Progenitor cell of endocrine pancreas (in vitro differentiated cells): ENCODE measurements around the gene INS. TPM values are rescaled to one million over a fixed set of nuclear protein-coding genes. Genes with fewer than 3 reads are reported as not detected.

Experiments used
- DNase-seq: peaks from one replicate; pipeline ENCODE4 v3.0.0; 2021; ENCODE audit warnings: low spot score; ENCODE audit not compliant: unreplicated experiment
- H3K27ac Mint-ChIP-seq: 2 replicates; pipeline ENCODE4 v1.8.0; 2021; ENCODE audit warnings: mild to moderate bottlenecking, moderate library complexity, mixed read lengths
- H3K27me3 Mint-ChIP-seq: 2 replicates; pipeline ENCODE4 v1.8.0; 2021; ENCODE audit warnings: mixed read lengths
- H3K36me3 Mint-ChIP-seq: 2 replicates; pipeline ENCODE4 v1.8.0; 2022; ENCODE audit warnings: mixed read lengths; ENCODE audit not compliant: insufficient read depth
- H3K4me1 Mint-ChIP-seq: 2 replicates; pipeline ENCODE4 v1.8.0; 2021; ENCODE audit warnings: low read depth, mixed read lengths
- H3K4me3 Mint-ChIP-seq: 2 replicates; pipeline ENCODE4 v1.8.0; 2021; ENCODE audit warnings: low read depth, mild to moderate bottlenecking, moderate library complexity, mixed read lengths
- H3K9me3 Mint-ChIP-seq: 2 replicates; pipeline ENCODE4 v1.8.0; 2021; ENCODE audit warnings: low read depth, mixed read lengths
- long read RNA-seq: library from polyadenylated mRNA; unstranded; transcript quantifications from one replicate; pipeline ENCODE4 v2.0.0, GENCODE V29; 2020
- total RNA-seq: library from RNA; stranded (reverse); gene quantifications from 2 replicates; pipeline ENCODE4 v1.2.1, GENCODE V29; 2021
- TF ChIP-seq, protein P1 (sequence below): fragments of 200-600 bp; sonication (generic); IDR thresholded peaks from one replicate; pipeline ENCODE4 v1.5.0; 2021; ENCODE audit warnings: antibody characterized with exemption, mild to moderate bottlenecking; ENCODE audit not compliant: unreplicated experiment

The INS gene
- 68.7 and 75.2 TPM in 2 replicates for total RNA-seq
- long read RNA-seq, transcript INS-202 (3 exons, 597 nt) = major isoform, 6 of 8 reads
- long read RNA-seq, partial matches to known transcripts = 0 of 8 reads
- long read RNA-seq, other reads (novel, unspliced or antisense) = 2 of 8 reads

GRCh38 chr11:2160736-2161259 is at the start of gene INS:
Gene INS, minus strand, starts transcription at chr11:2161209. Its CDS starts 238 bp downstream, at chr11:2160971.
- no peak for DNase-seq
- no peak within 1 kb of the TSS for H3K4me3 Mint-ChIP-seq
- H3K4me1 Mint-ChIP-seq = no peaks in the 10 kb centered on the region
- no peak within 1 kb of the TSS for H3K27ac Mint-ChIP-seq
- TF ChIP-seq, protein P1, sequence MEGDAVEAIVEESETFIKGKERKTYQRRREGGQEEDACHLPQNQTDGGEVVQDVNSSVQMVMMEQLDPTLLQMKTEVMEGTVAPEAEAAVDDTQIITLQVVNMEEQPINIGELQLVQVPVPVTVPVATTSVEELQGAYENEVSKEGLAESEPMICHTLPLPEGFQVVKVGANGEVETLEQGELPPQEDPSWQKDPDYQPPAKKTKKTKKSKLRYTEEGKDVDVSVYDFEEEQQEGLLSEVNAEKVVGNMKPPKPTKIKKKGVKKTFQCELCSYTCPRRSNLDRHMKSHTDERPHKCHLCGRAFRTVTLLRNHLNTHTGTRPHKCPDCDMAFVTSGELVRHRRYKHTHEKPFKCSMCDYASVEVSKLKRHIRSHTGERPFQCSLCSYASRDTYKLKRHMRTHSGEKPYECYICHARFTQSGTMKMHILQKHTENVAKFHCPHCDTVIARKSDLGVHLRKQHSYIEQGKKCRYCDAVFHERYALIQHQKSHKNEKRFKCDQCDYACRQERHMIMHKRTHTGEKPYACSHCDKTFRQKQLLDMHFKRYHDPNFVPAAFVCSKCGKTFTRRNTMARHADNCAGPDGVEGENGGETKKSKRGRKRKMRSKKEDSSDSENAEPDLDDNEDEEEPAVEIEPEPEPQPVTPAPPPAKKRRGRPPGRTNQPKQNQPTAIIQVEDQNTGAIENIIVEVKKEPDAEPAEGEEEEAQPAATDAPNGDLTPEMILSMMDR = no peak
- H3K27me3 Mint-ChIP-seq = peaks cover 4% of the 10 kb centered on the region
- H3K36me3 Mint-ChIP-seq = no peaks in the 10 kb centered on the region
- H3K9me3 Mint-ChIP-seq = no peaks in the 10 kb centered on the region

DNA sequence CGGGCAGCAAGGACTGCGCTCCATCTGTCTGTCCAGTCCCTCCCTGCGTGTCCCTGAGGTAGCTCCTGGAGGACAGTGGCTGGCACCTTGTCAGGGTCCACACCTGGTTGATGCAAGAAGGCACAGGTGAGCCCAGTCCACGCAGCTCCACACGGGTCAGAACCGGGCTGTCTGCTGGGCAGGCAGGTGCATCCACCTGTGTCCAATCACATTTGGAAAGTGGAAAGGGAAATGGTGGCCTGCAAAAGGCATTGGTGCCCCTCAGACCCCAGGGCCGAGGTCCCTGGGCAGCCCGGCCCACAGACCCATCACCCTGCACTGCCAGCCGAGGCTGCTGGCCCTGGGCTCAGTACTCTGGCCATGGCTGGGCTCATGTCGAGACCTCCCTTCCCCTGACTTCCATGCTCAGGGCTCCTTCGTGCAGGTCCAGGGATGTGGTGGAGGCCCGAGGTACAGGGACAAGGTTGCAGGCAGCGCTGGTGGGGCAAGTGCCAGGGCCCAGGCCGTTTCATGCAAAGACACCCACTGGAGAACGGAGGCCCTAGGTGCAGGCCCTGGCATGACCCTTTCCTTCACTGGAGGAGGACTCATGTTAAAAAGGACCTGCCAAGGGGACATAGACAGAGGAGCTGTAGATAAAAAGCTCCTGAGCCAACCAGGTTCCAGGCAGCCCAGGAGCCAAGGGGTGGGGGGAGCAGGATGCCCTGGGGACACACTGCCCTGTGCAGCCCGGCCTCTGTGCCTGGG is 49.5 kb upstream of the INS start:
- Mint-ChIP-seq H3K27ac (no peak overlapping the region), H3K4me3 (no peak overlapping the region), H3K9me3 (no peaks in the 10 kb centered on the region), H3K4me1 (peaks cover 37% of the 10 kb centered on the region), H3K27me3 (peaks cover 45% of the 10 kb centered on the region), H3K36me3 (no peaks in the 10 kb centered on the region)
- TF ChIP-seq, protein P1 = no peak
- no peak for DNase-seq

- DNase-seq = no peak
- peaks cover 37% of the 10 kb centered on the region for H3K4me1 Mint-ChIP-seq
- TF ChIP-seq, protein P1 = no peak
- peaks cover 43% of the 10 kb centered on the region for H3K27me3 Mint-ChIP-seq
- H3K9me3 Mint-ChIP-seq = no peaks in the 10 kb centered on the region
- no peak overlapping the region for H3K4me3 Mint-ChIP-seq
- H3K36me3 Mint-ChIP-seq = no peaks in the 10 kb centered on the region
- no peak overlapping the region for H3K27ac Mint-ChIP-seq
Measured at GRCh38 chr11:2209900-2210321, 48.9 kb upstream of the INS start.

GRCh38 chr11:2209370-2209801 is 48.4 kb upstream of the INS start:
- no peak overlapping the region for H3K4me3 Mint-ChIP-seq
- TF ChIP-seq, protein P1 = no peak
- H3K36me3 Mint-ChIP-seq = no peaks in the 10 kb centered on the region
- no peak overlapping the region for H3K27ac Mint-ChIP-seq
- peaks cover 36% of the 10 kb centered on the region for H3K4me1 Mint-ChIP-seq
- peak; percentile 9 for DNase-seq
- H3K9me3 Mint-ChIP-seq = no peaks in the 10 kb centered on the region
- H3K27me3 Mint-ChIP-seq = peaks cover 38% of the 10 kb centered on the region

DNA sequence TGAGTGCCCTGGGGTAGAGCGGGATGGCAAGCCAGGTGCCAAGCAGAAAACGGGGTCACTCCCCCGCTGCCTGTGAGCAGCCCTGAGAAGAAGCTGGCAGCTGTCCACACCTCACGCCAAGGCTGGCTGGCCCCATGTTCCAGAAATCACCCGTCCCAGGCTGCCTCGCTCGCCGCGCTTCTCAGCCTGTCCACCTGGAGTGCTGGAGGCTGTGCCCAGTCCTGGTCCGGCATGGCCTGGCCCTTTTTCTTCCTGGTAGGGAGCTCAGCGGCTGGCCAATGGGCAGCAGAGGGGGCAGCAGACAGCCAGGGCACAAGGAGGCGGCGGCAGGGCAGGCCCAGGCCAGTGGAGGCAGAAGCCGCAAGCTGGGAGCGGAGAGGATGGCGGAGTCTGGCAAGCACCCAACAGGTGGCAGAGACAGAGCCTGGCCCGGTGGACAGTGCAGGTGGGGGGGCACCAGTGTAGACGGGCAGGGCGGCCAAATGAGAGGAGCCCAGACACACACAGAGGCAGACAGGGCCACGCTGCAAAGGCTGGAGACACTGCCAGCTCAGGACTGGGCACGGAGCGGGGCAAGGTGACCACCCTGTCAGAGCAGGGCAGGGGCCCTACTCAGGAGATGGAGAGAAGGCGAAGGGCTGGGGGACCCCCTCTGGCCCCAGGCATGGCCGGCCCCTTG is 47.8 kb upstream of the INS start:
- H3K4me3 Mint-ChIP-seq = no peak overlapping the region
- H3K27ac Mint-ChIP-seq = no peak overlapping the region
- H3K4me1 Mint-ChIP-seq = peaks cover 33% of the 10 kb centered on the region
- H3K9me3 Mint-ChIP-seq = no peaks in the 10 kb centered on the region
- DNase-seq = peak; percentile 9
- TF ChIP-seq, protein P1 = peak; percentile 34
- H3K27me3 Mint-ChIP-seq = peaks cover 32% of the 10 kb centered on the region
- H3K36me3 Mint-ChIP-seq = no peaks in the 10 kb centered on the region
